GM15510 (cell line): Measurements from ENCODE around the gene GTPBP8.
A peak's percentile ranks its signal among the peaks of the same experiment; 100 is the strongest.

Experiments
- POLR2A ChIP-seq: IDR thresholded peaks from 3 replicates; pipeline ENCODE4 v1.6.1; 2011; ENCODE audit warnings: borderline replicate concordance; ENCODE audit not compliant: insufficient read length; ENCODE audit errors: extremely low read depth

The GTPBP8 gene

DNA sequence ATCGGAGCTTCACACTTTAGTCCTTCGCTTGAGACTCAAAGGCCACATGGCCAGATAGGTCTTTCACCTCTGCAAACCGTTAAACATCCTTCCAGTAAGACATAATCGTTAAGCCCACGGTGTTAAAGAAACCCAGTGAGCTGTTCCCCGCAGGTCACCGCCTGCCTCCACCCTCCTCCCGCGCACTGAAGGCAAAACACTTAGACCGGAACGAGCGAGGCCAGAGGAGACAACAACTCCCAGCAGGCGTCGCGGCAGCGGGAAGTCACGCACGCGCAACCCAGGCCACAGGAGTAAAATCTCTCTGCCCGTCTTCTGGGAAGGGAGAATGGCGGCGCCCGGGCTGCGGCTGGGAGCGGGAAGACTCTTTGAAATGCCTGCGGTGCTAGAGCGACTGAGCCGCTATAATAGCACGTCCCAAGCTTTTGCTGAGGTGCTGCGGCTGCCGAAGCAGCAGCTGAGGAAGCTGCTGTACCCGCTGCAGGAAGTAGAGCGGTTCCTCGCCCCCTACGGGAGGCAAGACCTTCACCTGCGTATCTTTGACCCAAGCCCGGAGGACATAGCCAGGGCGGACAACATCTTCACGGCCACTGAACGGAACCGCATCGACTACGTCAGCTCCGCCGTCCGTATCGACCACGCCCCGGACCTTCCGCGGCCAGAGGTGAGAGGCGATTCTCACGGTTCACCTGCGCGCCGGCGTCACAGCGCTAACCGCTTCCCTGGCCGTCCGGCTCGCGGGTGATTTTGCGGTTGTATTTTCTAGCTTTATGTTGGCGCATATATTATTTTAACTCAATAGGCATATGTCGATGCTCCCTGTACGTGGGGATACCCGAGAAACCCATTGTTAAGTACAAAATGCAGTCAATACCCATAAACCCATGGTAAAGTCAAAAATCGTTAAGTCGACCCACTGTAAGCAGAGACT lies at the start of gene GTPBP8:
Gene GTPBP8 (plus strand): TSS at position 313 of the 931 bp plus-strand sequence. CDS start 16 bp downstream, at position 329.
- peak; percentile 83 for TF ChIP-seq POLR2A

DNA sequence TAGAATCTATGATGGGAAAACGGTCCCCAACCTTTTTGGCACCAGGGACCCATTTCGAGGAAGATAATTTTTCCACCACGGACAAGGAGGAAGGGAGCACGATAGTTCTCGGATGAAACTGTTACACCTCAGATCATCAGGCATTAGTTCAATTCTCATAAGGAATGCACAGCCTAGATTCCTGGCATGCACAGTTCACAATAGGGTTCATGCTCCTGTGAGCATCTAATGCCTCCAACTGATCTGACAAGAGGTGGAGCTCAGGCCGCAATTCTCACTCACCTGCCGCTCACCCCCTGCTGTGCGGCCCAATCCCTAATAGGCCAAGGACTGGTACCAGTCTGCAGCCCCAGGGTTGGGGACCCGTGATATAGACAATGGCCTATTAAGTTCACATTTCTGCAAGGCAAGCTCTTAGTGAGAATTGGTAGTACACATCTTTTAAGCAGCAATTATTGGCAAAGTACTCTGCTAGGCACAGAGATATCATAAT lies 42.4 kb upstream of the GTPBP8 start:
- no peak for TF ChIP-seq POLR2A

DNA sequence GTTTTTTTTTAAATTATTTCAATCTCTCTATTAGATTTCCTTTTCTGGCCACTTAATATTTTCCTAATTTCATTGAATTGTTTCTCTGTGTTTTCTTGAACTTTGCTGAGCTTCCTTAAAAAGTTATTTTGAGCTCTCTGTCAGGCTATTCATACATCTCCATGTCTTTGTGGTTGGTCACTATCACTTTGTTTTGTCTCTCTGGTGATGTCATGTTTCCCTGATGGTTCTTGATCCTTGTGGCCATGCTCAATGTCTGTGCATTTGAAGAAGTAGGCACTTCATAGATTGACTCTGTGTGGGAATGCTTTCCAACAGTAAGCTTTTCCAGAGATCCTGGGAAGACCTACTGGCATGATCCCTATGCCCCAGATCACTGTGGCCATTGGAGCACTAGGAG lies 34.4 kb upstream of the GTPBP8 start:
- no peak for TF ChIP-seq POLR2A

DNA sequence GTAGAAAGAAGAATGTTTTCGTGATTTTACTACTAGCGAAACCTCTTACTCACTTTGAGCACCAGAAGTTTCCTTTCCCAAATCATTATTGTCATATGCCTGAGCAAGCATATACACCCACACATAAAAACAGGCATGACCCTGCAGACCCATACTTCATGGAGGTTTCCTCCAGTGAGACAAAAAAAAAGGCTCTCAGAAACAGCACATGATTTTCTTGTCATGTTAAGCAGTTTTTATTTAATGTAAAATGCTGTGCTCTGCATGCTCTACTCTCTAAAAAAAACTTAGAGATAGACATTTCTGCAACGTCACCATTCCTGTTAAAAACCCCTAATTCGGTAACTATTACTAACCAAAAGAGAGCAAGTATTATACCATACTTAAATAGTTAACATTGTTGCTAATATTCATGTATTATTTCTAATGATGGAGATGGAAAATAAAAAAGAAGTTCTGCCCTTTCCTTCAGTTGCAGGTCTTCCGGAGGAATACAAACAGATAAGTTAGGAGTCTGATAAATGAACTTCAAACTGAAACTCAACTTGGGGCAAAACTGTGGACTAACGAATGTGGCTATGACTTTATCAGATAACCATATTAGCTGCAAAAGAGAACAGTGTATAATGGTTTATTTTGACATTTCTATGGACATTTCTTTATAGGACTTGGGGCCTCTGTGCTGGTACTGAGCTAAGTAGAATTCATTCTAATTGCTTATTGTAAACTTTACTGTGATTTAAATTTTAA lies 31.8 kb upstream of the GTPBP8 start:
- TF ChIP-seq POLR2A, result no peak

DNA sequence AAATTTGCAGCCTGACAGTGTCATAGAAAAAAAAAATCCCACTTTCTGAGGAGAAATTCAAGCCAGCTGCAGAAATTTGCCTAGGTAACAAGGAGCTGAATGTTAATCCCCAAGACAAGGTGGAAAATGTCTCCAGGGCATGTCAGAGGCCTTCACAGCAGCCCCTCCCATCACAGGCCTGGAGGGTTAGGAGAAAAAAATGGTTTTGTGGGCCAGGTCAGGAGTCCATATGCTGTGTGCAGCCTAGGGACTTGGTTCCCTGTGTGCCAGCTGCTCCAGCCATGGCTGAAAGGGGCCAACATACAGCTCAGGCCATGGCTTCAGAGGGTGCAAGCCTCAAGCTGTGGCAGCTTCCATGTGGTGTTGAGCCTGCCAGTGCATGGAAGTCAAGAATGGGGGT lies 27.1 kb upstream of the GTPBP8 start:
- no peak for TF ChIP-seq POLR2A

DNA sequence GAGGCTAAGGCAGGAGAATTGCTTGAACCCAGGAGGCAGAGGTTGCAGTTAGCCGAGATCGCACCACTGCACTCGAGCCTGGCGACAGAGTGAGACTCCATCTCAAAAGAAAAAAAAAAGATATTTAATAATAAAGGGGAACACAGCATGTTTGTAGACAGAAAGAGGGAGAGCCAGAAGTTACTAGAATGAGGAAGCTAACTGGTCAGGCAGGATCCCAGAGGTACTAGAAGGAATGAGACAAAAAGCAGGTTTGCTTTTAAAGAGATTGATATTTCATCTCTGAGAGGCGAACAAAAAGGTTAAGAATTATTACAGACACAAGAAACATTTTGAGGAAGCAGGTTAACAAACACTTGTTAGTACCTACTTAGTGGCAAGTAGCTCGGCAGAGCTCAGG lies 25.1 kb upstream of the GTPBP8 start:
- no peak for TF ChIP-seq POLR2A

DNA sequence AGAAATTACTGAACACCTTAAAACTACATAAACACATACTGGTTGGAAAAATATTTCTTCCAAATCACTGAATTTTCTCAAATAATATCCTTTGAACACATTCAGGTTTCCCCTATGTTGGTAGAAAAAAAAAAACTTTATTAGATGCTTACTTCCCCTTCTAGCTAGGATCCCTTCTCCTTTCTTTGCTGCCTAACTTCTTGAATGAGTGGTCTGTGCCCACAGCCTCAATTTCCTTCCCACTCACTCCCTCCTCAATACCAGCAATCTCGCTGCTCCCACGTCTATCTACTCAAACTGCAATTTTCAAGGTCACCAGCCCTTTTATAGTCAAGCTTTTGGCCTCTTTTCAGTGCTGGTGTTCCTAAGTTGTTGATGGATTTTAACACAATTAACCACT lies 24.2 kb upstream of the GTPBP8 start:
- TF ChIP-seq POLR2A, result no peak

DNA sequence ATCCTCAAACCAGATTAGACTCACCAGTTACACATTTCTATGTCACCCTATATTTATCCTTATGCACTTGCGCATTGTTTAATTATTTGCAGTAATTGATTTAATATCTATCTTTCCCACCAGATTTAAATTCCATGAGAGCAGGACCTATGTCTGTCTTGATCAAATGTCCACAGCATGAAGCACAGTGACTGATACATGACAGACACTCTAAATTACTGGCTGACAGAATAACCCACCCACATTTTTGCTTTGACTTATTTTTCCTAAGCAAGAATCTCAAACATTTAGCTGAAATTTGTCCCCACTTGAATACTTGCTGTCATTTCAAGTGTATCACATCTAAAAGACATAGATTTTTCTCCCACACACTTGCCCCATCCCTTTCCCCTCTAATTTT lies 23.4 kb upstream of the GTPBP8 start:
- no peak for TF ChIP-seq POLR2A

DNA sequence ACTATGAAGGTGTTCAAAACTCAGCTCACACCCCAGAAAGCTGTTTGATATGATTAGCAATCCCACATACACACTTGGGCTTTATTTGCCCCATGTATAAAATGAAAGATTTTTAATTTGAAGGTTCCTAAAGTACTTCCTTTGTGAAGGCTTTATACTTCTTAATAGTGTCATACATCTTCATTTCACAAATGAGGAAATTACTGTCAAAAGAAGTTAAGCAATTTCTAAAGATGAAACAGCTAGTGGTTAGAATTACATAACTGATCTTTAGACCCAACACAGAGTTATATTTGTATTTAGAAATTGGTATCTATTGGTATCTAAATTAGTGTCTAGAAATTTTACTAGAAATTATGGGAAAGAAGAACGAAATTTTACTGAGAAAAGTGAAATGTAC lies 23.0 kb upstream of the GTPBP8 start:
- no peak for TF ChIP-seq POLR2A

DNA sequence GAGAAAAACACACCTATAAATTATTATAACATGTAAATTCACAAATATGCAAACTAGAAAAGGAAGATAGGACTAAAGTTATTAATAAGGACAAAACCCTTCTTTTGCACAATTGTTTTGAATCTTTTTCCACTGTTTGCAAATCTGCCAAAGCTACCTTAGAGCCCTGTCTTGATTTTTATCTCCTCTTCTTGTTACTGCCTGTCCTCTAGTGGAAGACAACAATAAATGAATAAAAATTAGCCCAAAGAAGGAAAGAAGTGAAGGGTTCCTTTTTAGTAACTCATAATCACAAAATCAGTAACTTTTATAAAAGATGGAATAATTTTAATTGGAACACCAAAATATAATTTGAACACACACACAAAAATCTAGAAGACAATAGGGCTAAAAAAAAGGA lies 18.6 kb upstream of the GTPBP8 start:
- no peak for TF ChIP-seq POLR2A

DNA sequence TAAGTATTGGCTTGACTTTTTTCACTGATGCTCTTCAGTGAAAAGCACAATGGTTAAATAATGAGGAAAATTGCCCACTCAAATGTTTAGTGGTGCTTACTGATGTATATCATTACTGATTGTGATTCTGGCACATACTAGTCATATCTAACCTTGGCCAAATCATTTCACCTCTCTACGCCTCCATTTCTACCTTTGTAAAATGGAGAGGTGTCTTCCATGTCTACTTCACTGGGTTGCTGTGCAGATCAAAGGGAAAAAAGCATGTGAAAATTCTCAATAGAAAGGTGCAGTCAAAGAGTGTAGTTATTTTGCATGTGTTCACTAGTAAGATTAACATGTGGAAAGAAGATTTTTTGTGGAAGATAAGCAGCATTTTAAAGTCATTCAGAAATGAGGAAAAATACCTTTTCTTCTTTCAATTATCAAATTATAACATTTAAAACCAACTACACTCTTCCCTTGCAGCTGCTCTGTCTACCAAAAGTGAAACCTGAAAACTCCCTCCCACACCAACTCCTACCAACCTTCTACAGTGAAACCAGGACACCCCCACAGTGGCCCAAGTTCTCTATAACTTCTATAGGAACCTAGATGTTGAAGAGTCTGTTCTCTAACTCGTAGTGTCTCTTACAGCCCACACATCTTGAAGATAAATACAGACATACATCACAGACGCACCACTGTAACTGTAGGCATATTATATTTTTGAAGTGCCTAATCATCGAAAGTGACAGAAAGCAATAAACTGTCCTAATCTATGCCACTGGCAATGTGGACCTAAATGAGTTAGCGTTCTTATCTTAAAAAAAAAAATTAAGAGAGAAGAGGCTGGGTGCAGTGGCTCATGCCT lies 17.2 kb upstream of the GTPBP8 start:
- TF ChIP-seq POLR2A, result no peak

DNA sequence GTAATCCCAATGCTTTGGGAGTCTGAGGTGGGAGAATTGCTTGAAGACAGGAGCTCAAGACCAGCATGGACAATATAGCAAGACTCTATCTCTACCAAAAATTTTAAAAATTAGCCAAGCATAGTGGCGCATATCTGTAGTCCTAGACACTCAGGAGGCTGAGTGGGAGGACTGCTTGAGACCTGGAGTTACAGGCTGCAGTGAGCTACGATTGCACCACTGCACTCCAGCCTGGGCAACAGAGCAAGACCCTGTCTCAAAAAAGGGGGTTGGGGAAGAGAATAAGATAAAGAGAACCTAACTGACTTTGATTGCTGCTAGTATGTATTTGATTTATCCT lies 16.6 kb upstream of the GTPBP8 start:
- TF ChIP-seq POLR2A, result no peak

DNA sequence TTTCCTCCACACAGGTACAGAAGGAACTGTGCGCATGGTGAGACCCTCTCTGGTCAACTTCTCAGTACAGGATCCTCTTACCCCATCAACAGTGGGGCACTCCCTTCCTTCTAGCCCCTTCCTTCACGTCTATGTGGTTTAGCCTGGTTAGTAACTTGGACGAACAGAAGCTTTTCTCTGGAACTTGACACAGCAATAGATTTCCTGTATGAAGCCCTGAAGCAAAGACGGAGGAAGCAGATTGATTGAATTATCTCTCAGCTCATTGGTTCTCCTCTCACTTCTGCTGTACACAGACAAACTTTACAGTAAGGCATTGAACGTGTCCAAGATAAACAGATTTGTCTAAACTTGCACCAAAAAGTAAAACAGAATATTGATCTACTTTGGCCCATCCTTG lies 15.9 kb upstream of the GTPBP8 start, which contains the start of gene CD200R1:
Gene CD200R1 (minus strand): TSS at position 210 of the 400 bp plus-strand sequence. CDS start 246 bp downstream, outside the sequence.
- no peak for TF ChIP-seq POLR2A

DNA sequence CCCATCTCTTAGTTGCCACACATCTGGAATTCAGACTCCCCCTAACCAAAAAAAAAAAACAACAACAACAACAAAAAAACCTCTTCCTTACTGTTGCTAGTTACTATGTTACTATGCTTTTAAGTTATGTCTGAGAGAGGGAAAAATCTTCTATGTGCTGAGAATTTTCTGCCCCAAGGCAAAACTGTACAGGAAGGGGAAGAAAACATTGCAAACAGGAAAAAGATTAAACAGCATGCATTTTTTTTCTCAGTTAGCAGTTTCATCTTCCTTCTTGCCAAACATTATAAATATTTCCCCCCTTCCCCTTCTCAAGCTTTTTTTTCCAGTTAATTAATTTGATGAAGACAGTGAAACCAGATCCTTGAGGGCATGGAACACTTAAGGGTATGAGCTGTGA lies 14.8 kb upstream of the GTPBP8 start:
- no peak for TF ChIP-seq POLR2A

DNA sequence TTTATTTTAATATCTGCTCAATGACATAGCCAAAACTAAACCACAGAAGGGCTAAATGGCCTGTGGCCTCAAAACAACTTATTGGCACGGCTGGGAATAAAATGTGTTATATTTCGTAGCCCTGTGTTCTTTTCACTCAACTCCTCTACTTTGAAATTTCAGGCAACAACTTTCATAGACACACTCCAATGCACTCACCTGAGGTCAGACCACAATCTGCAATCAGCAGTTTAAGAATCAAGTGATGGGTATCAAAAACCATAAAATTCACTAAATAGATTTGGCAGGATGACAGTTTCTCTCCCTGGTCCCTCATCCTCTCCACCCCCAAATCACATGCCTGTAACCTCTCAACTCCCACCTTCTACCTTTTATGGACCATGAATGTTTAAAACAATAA lies 13.8 kb upstream of the GTPBP8 start:
- no peak for TF ChIP-seq POLR2A

DNA sequence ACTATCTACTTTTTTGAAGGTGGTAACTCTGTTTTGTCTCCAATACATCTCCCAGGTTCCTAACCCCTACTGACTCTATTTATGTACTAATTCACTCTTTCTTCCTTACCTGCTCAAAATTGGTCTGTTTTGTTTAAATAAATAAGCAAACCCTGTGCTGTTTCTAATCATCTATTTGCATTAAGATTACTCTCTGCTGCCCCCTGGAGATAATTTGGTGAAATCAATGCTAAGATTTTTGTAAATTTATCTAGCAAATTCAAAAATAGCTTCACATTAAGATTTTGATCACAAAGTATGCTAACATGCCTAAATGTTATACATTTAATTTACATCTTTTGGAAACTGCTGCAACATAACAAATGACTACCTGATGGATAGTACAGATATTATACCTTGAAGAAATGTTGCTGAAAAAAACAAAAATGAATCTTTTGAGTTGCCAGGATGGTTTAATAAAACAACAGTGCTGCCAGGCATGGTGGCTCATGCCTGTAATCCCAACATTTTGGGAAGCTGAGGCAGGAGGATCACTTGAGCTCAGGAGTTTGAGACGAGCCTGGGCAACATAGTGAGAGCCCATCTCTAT lies 11.4 kb upstream of the GTPBP8 start:
- TF ChIP-seq POLR2A, result no peak
